COR-L47 (cell line): ENCODE data around the gene COX11.

Experiments
- DNase-seq: peaks from one replicate; lab custom pipeline; 2025; lab: John Stamatoyannopoulos, UW

The COX11 gene, protein sequence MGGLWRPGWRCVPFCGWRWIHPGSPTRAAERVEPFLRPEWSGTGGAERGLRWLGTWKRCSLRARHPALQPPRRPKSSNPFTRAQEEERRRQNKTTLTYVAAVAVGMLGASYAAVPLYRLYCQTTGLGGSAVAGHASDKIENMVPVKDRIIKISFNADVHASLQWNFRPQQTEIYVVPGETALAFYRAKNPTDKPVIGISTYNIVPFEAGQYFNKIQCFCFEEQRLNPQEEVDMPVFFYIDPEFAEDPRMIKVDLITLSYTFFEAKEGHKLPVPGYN

DNA sequence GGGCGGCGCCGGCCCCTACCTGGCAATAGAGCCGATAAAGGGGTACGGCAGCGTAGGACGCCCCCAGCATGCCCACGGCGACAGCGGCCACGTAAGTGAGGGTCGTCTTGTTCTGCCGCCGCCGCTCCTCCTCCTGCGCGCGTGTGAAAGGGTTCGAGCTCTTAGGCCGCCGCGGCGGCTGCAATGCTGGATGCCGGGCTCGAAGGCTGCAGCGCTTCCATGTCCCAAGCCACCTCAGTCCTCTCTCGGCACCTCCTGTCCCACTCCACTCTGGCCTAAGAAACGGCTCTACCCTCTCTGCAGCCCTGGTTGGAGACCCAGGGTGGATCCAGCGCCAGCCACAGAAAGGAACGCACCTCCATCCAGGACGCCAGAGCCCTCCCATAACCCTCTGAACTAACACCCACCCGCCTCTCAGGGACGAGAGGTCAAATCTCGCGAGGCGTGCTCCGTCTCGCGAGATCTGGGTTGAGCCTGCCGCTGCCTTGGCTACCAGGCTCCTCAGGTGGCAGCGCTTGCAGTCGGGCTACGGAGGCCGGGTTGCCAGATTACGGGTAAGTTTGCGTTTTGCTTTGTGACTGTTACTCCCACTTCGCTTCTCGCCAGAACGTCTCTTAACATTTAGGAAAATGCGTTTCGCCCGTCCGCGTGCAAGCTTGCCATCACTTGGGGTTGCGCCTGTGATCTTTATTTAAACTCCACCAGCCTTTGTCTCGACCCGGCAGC is at the start of gene COX11, which contains the start of gene STXBP4:
COX11 (minus strand) TSS at position 393 of the 726 bp plus-strand sequence; CDS start at position 385, 8 bp downstream.
STXBP4 (plus strand) TSS at position 504 of the 726 bp plus-strand sequence. CDS start 17,455 bp downstream, outside the sequence.
- DNase-seq: peak; percentile 94

DNA sequence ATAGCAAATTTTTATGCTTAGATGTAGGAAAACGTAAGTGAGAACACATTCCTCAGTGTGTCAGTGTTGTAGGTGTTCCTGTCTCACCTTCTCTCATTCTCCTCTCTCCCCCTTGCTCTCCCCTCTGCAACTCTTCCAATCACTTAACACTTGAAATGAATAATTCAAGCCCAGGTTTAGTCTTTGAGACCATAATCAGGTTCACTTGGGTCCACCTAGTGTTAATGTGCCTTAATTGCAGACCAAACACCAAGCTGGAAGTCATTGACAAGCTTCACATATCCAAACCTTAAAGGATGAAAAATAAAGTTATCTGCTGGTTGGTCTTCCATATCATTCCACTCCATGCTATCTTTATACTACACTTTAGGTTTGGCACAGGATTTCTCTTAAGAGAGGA is 37.1 kb upstream of the COX11 start:
- peak; percentile 10 for DNase-seq

DNA sequence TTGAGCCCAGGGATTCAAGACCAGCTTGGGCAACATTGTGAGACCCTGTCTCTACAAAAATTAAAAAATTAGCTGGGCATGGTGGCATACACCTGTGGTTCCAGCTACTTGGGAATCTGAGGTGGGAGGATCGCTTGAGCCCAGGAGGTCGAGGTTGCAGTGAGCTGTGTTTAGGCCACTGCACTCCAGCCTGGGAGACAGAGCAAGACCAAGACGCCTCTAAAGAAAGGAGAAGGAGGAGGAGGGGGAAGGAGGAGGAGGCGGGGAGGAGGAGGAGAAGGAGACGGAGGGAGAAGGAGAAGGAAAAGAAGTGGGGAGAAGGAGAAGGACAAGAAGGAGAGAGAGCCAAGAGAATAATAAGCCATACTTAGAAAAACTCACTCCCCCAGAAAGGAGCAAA is 36.0 kb upstream of the COX11 start:
- no peak for DNase-seq

DNA sequence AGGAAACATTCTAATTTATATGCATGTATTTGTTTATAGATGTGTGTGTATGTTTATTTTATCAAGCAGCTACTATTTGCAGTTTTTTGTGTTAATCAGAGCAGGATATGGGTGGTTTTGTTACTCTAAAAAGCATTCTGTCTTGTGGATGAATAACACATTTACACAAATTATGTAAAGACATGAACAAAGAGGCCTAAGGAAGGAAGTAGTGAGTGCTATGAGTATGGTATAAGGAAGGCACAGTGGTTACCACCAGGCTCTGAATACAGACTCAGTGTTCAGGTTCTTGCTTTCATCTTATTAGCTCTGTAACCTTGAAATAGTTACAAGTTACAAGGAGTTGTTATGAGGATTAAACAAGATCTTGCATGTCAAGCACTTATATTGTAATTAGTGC is 34.0 kb upstream of the COX11 start:
- no peak for DNase-seq

DNA sequence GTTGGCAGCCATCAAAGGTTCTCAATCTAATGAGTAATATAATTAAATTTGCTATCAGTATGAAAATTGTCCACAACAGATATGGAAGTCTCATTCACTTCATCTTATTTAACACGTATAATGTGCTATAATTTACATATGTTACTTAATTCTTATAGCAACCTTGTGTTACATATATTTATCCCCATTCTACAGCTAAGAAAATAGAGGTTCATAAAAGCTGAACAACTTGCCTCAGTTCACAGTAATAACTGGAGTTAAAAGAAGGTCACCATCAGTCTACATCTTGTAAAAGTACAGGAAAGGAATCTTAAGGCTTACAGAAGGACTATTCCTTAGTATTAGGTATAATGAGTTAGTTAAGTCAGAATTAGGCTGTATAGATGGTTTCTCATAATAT is 28.0 kb upstream of the COX11 start:
- DNase-seq: no peak

DNA sequence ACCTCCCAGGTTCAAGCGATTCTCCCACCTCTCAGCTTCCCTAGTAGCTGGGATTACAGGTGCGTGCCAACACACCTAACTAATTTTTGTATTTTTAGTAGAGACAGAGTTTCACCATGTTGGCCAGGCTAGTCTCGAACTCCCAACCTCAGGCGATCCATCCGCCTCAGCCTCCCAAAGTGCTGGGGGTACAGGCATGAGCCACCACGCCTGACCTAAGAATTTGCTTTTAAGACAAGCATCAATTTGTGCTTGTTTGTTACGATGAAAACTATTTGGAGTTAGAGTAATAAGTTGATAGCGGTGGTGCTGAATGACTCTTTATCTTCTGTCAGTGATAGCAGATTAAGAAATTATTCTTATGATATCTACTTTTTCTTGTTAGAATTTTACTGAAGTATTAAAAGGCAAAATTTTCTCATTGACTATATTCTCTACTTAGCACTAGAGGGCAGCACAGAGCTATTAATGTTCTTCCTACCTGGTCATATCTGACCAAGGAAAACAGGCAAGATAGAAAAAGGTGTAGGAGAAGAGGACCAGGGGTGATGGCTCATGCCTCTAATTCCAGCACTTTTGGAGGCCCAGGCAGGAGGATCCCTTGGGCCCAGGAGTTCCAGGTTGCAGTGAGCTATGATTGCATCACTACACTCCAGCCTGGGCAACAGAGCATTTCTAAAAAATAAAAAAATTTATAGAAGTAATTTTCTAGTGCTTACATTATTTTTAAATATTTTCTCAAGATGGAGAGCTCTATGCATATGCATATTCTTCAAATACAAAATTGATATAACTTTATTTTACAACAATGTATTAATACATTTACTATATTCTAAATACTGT is 24.6 kb upstream of the COX11 start:
- DNase-seq: peak; percentile 41

DNA sequence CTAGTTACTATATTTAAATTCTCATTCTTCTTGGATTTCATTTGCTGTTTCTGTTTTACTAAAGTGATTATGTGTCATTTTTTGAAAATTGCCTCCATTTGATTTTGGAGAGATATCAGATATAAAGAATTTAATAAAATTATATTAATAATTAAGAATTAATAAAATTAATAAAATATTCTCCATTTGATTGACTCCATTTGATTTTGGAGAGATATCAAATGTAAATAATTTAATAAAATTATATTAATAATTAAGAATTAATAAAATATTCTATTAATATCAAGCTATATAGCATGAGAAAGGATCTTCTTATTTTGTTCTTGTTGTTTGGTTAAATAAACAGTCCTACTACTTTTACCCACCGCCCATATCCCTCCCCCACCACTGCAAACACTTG is 23.1 kb upstream of the COX11 start:
- DNase-seq: no peak

DNA sequence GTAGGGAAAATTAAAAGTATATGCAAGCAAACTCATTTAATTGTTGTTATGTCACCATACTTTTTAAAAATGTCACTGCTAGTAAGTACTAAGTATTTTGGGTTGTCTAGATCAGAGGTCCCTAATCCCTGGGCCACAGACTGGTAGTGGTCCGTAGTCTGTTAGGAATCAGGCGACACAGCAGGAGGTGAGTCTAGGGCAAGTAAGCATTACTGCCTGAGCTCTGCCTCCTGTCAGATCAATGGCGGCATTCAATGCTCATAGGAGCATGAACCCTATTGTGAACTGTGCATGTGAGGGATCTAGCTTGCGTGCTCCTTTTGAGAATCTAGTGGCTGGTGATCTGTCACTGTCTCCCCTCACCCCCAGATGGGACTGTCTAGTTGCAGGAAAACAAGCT is 21.7 kb upstream of the COX11 start:
- no peak for DNase-seq

DNA sequence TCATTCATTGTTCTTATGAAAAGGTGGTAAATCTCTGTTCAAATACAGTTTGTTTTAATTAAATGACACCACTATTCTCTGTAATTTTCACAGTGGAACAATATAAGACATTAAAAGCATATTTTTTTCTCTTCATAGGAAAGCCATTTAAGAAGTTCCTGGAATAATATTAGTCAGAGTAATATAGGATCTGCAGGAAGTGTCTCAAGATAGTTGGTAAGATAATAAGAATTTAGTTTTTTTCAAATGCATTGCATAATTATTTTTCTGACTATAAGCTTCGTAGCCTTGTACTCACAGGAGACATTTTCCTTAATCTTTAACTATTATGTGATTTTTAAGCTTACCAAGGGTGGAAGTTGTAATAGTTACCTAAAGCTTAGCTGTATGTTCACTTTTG is 17.0 kb upstream of the COX11 start:
- DNase-seq: no peak

DNA sequence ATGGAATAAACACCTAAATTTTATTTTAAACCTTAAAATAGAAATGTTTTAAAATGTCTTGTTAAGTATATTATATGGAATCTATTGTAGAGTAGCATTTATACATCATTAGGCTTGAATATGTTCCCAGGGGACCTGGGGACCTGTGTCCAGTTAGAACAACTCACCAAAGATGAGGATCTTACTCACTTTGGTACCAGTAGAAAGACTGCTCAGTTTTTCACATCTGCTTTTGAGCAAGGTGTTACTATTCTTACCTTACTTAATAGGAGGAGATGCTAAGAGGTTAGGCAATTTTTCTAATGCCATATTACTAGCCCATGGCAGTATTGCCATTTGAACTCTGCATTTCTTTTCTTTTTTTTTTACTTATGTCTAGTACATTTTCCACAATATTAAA is 14.8 kb upstream of the COX11 start:
- no peak for DNase-seq

DNA sequence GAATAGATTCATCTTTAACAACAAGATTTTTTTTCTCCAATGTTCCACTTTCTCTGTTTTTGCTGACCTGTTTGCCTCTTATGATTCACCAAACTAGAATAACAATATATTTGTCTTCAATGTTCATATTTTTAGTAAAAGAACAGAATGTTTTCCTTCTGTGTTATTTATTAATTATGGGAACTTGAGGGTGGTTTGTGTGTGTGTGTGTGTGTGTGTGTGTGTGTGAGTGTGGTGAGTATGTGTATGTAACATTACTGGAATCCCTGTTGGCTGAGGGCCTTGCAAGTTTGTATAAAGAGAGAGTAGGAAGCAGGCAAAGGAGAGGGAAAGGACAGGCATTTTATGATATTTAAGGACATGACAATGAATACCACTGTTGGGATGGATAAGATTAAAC is 13.9 kb upstream of the COX11 start:
- no peak for DNase-seq

DNA sequence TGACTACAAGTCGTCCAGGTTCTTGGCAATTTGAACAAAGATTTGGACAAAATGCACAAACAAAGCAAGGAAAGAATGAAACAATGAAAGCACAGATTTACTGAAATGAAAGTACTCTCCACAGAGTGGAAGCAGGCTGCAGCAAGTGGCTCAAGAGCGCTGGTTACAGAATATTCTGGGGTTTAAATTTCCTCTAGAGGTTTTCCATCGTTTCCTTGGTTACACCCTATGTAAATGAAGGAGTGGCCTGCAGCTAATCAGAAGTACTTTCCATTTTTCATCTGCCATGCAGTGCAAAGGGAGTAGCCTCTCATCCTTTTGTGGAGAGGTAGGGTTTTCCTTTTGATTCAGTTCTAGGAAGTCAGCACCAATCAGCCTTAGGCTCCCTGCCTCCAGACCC is 11.9 kb upstream of the COX11 start:
- DNase-seq: no peak

DNA sequence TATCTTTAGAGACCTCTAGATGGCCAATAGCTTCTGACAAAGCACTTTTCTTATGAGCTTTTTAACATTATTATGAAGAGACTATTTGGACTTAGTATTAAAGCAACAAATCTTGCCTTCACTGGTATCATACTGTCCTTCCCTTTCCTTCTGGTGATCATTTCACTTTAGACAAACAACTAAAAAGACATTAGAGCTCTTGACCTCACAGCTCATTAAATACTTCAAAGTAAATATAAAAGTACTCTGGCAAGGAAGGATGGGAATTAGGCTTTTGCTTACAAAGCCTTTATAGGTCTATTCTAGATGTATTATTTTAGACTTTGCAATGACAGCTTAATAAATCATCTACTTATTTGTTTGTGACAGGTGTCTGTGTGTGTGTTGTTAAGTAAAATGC is 11.2 kb upstream of the COX11 start:
- DNase-seq: no peak

DNA sequence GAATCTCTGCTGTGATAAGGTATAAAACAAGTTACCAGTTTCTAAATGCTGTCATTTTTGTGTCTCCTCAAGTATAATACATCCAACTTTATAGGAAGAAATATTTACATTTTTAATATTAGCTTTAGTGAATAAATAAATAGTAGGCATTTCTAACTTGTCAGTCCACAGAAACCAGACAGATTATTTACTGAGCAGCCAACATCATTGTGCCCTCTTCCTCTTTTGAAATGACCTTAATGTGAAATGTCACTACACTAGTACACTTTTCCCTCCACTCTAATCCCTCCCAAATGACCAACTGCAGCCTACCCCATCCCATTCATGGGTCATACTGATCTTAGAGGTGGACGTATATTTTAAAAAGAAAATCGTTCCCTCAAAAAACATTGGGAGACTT is 9.3 kb upstream of the COX11 start:
- DNase-seq: no peak

DNA sequence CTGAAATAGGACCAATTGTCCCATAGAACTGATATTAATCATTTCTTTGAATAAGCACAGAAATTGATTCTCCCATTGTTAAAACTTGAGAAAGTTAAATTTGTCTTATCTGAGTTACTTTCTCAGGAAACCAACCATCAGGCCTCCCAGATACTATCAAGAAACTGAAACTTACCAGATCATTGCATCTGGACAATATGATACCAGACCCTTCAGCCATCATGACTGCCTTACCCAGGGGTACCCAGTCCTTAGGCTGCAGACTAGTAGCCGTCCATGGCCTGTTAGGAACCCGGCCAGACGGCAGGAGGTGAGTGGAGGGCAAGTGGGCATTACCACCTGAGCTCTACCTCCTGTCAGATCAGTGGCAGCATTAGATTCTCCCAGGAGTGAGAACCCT is 7.9 kb upstream of the COX11 start:
- no peak for DNase-seq

DNA sequence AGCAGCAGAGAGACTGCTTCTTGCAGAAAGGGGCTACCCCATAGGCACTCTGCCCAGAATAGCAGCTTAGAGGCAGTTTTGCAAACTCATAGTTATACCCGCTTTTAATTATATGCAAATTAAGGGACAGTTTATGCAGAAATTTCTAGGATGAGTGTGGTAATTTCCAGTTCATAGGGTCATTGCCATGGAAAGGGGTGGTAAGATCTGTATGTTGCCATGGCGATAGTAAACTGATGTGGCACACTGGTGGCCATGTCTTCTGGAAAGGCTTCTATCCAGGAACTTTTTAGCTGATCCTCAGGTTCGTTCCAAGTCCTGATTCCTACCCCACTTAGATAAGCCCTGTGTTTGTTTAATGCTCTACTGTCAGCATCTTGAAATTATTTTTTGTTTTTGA is 6.3 kb upstream of the COX11 start:
- DNase-seq: no peak

DNA sequence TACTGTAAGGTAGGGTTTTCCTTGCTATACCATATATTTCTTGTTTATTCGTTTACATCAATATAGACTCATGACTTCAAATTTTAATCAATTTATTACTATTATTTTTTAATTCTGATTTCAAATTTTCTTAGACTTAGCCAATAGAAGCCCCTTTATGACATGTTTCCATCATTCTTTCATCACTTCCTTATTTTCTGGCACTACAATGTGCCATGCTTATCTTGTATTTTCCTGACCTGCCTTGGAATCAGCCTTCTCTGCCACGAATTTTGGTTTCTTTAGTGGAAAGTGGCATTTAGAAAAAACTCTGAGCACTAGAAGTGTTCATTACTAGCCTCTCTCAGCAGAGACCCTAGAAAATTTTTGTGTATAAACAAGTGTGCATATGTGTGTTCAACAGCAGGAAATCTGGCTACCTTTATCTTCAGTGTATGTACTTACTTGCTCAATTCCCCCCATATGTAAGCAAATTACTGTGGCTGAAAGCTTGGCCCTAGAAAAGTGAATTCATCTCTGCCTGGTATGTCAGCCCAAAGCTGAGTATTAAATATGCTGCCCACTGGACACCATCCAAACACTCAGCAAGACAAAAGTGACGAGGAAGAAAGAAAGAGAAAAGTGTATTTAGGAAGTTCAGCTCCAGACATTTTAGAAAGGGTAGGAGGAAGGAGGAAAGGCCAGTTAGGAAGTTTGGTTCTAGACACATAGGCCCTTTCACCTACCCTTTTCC is 4.1 kb upstream of the COX11 start:
- DNase-seq: no peak

DNA sequence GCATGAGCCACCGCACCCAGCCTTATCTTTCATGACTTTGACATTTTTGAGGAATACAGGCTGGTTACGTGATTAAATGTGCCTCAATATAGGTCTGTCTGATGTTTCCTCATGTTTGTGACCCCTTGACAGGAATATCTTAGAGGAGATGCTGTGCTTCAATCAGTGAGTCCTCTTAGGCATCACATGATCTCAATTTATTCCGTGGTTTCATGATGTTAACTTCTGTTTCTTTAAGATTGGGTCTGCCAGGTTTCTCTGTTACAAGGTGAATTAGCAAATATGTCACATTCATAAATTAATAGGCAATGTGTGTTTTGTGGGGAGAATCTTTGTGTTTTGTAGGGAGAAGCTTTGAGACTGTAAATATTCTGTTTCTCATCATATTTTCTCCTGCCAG is 3.4 kb upstream of the COX11 start:
- DNase-seq: no peak

DNA sequence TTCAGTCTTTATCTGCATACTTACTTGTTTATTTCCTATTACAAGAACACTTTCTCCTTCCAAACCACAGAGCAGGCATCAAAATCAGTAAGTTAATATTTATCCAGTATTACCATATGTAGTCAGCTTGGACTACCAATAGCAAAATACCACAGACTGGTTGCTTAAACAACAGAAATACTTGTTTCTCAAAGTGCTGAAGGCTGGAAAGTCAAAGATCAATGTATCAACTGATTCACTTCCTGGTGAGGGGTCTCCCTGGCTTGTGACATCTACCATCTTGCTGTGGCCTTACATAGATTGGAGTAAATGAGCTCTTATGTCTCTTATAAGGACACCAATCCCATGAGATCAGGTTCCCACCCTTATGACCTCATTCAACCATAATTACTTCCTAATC is 2.7 kb upstream of the COX11 start:
- DNase-seq: no peak

DNA sequence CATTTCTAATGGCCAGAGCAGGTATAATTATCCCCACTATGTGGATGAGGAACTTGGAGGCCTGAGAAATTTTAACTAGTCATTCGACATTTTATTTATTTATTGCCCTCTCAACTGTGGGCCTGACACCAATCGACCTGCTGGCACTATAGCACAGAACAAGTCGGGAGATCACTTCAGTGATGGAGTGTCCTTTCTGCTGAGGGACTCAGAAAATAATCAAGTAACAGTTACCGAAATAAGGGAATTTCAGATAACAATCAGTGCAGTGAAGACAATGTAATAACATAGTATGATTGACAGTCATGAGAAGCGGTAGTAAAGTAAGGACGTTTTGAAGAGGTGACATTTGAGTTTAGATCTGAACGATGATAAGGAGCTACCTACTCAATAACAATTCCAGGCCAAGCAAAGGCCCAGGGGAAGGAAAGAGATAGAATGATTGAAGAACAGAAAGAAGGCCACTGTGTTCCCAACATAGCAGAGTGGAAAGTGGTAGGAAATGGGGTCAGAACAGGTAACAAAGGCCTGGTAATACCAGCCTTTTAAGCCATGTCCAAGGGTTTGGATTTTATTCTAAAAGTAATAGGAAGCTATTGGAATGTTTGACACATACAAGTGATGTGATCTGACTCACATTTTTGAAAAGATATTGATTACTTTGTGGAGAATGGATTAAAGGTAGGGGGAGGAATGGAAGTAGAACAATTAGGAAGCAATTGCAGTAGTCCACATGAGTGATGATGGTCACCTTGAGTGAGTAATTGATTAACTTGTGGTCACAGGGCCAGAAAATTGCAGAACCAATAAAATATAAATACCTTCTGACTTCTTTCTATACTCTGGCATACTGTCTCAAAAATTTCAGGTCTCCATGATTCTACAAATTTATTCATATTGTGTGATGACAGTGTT is 1.5 kb upstream of the COX11 start:
- no peak for DNase-seq

DNA sequence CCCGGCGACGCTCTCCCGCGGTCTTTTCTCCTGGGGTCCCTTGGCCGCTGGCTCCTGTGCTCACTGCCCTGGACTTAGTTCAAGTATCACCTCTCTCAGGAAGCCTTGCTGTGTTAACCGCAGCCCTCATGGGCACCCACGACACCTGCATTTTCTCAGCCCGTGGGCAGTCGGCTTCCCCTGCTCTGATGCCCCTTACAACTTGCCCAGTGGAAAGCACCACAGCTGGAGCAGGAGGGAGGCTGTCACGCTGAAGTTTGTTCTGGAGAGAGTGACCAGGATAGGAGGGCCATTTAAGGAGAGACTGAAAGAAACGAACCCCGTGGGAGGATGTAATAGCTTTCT is 506 bp upstream of the COX11 start:
- no peak for DNase-seq
